ENCODE results near the gene TMEM116.

Gene TMEM116

DNA sequence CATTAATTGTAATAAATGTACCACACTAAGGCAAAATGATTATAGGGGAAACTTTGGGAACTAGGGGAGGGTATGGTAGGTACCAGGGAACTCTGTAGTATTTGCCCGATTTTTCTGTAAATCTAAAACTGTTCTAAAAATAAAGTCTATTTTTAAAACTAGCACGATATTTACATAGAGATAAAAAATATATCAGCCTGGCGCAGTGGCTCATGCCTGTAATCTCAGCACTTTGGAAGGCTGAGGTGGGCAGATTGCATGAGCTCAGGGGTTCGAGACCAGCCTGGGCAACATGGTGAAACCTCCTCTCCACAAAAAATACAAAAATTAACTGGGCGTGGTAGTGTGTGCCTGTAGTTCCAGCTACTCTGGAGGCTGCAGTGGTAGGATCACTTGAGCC, 32.4 kb downstream of the TMEM116 start:
- TF ChIP-seq EZH2phosphoT487 (IDR thresholded peaks at IDR 0.05; ENCODE audit: borderline replicate concordance, low read length) (no peak), CTCF (IDR thresholded peaks at IDR 0.05; ENCODE audit: low read depth, low read length, poor library complexity, severe bottlenecking) (no peak)
- H3K4me1 ChIP-seq (ENCODE audit: control insufficient read depth, low read length), result peaks cover 7% of the 10 kb centered on the region

DNA sequence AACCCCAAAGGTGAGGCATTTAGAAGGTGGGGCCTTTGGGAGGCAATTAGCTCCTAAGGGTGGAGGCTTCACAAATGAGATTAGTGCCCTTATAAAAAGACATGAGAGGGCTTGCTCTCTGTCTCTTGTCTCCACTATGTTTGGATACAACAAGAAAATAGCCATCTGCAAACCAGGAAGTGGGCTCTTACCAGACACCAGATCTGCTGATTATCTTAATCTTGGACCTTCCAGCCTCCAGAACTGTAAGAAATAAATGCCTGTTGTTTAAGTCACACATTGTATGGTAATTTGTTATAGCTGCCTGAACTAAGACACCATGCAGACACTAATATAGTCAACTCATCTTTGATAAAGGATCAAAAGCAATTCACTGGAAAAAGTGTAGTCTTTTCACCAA, 34.4 kb downstream of the TMEM116 start:
- H3K4me2 ChIP-seq (ENCODE audit: low read length), result no peak overlapping the region
- no peaks in the 10 kb centered on the region for H4K20me1 ChIP-seq (ENCODE audit: control insufficient read depth, insufficient read depth, low read depth, low read length)
- H3K36me3 ChIP-seq (ENCODE audit: control insufficient read depth, low read length), result no peaks in the 10 kb centered on the region
- H3F3A ChIP-seq (ENCODE audit: control insufficient read depth, insufficient read depth), result 0 out of 2 replicates have a peak, but pooled peaks cover 2% of the 10 kb centered on the region
- no peak overlapping the region for H3K27ac ChIP-seq (ENCODE audit: low read depth, low read length)
- TF ChIP-seq EZH2phosphoT487 (IDR thresholded peaks at IDR 0.05; ENCODE audit: borderline replicate concordance, low read length) (no peak), CTCF (IDR thresholded peaks at IDR 0.05; ENCODE audit: low read depth, low read length, poor library complexity, severe bottlenecking) (no peak)
- no peaks in the 10 kb centered on the region for H3K9me2 ChIP-seq (replicated peaks; ENCODE audit: control insufficient read depth, low read length)
- no peak overlapping the region for H3K4me3 ChIP-seq (ENCODE audit: low read length)
- no peaks in the 10 kb centered on the region for H3K79me2 ChIP-seq (ENCODE audit: control insufficient read depth, low read length)
- H3K4me1 ChIP-seq (ENCODE audit: control insufficient read depth, low read length), result peaks cover 7% of the 10 kb centered on the region
- no peaks in the 10 kb centered on the region for H3K27me3 ChIP-seq (ENCODE audit: control insufficient read depth, low read length)
- H3K9me3 ChIP-seq (ENCODE audit: control insufficient read depth, insufficient read depth, low read length), result no peaks in the 10 kb centered on the region

More for the DNA sequence above, 32.4 kb downstream of the TMEM116 start:
- Histone ChIP-seq H3K4me2 (ENCODE audit: low read length) (no peak overlapping the region), H3K27ac (ENCODE audit: low read depth, low read length) (no peak overlapping the region), H3K9me2 (replicated peaks; ENCODE audit: control insufficient read depth, low read length) (no peaks in the 10 kb centered on the region), H3K4me3 (ENCODE audit: low read length) (no peak overlapping the region), H3F3A (ENCODE audit: control insufficient read depth, insufficient read depth) (0 out of 2 replicates have a peak, but pooled peaks cover 2% of the 10 kb centered on the region), H3K79me2 (ENCODE audit: control insufficient read depth, low read length) (no peaks in the 10 kb centered on the region), H4K20me1 (ENCODE audit: control insufficient read depth, insufficient read depth, low read depth, low read length) (no peaks in the 10 kb centered on the region), H3K36me3 (ENCODE audit: control insufficient read depth, low read length) (no peaks in the 10 kb centered on the region), H3K9me3 (ENCODE audit: control insufficient read depth, insufficient read depth, low read length) (no peaks in the 10 kb centered on the region), H3K27me3 (ENCODE audit: control insufficient read depth, low read length) (no peaks in the 10 kb centered on the region)

DNA sequence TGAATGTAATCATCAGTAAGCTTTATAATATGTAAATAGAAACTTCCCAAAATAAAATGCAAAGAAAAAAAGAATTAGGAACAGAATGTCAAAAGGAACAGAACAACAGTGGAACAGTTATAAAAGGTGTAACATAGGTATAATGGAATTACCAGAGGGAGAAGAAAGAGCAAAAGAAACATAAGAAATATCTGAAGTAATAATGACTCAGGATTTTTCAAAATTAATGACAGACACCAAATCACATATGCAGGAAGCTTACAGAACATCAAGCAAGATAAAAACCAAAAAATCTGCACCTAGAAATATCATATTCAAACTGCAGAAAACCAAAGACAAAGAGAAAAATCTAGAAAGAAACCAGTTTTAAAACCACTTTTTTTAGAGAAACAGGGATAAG, 36.1 kb downstream of the TMEM116 start:
- 0 out of 2 replicates have a peak, but pooled peaks cover 2% of the 10 kb centered on the region for H3F3A ChIP-seq (ENCODE audit: control insufficient read depth, insufficient read depth)
- no peaks in the 10 kb centered on the region for H4K20me1 ChIP-seq (ENCODE audit: control insufficient read depth, insufficient read depth, low read depth, low read length)
- H3K4me3 ChIP-seq (ENCODE audit: low read length), result no peak overlapping the region
- no peaks in the 10 kb centered on the region for H3K79me2 ChIP-seq (ENCODE audit: control insufficient read depth, low read length)
- no peaks in the 10 kb centered on the region for H3K36me3 ChIP-seq (ENCODE audit: control insufficient read depth, low read length)
- H3K4me1 ChIP-seq (ENCODE audit: control insufficient read depth, low read length), result peaks cover 7% of the 10 kb centered on the region
- H3K4me2 ChIP-seq (ENCODE audit: low read length), result no peak overlapping the region
- no peaks in the 10 kb centered on the region for H3K9me2 ChIP-seq (replicated peaks; ENCODE audit: control insufficient read depth, low read length)
- no peak overlapping the region for H3K27ac ChIP-seq (ENCODE audit: low read depth, low read length)
- no peak for TF ChIP-seq CTCF (IDR thresholded peaks at IDR 0.05; ENCODE audit: low read depth, low read length, poor library complexity, severe bottlenecking)
- TF ChIP-seq EZH2phosphoT487 (IDR thresholded peaks at IDR 0.05; ENCODE audit: borderline replicate concordance, low read length), result no peak
- H3K9me3 ChIP-seq (ENCODE audit: control insufficient read depth, insufficient read depth, low read length), result no peaks in the 10 kb centered on the region
- no peaks in the 10 kb centered on the region for H3K27me3 ChIP-seq (ENCODE audit: control insufficient read depth, low read length)

Measured in DOHH2 (cell line).